Prostate gland (tissue), 2 donors: ENCODE data around the gene RHBDL1. TPM values are rescaled to one million over a fixed set of nuclear protein-coding genes. Genes with fewer than 3 reads are reported as not detected.

ENCODE experiments used
- DNase-seq: peaks from one replicate; pipeline ENCODE4 v3.0.0-alpha.2; 2019; ENCODE audit warnings: low spot score
- H3K27ac ChIP-seq, 2 donors: fragments of 200-600 bp; sonication (generic); 2 replicates each; pipeline ENCODE4 v1.5.1; 2017 to 2019
- H3K27me3 ChIP-seq: fragments of 200-600 bp; sonication (generic); replicated peaks from 2 replicates; pipeline ENCODE4 v1.5.1; 2019; ENCODE audit not compliant: insufficient read depth
- H3K36me3 ChIP-seq, 2 donors: fragments of 200-600 bp; sonication (generic); 1 replicate in 1 of 2; 2 replicates in 1 of 2; pipeline versions ENCODE4 v1.5.1 to v1.8.1; 2017 to 2019
- H3K4me1 ChIP-seq: fragments of 200-600 bp; sonication (generic); replicated peaks from 2 replicates; pipeline ENCODE4 v1.5.1; 2019
- H3K4me3 ChIP-seq, 2 donors: fragments of 200-600 bp; sonication (generic); 2 replicates each; pipeline ENCODE4 v1.5.1; 2017 to 2019
- H3K9me3 ChIP-seq: fragments of 200-600 bp; sonication (generic); 2 replicates; pipeline ENCODE4 v1.5.1; 2017
- CTCF ChIP-seq, 4 experiments: fragments of 200-600 bp in 2 of 4; fragments of 450-650 bp in 2 of 4; sonication (generic) in 2 of 4; IDR thresholded peaks; 1 replicate in 3 of 4; 2 replicates in 1 of 4; pipeline ENCODE4 v1.5.1; 2016 to 2019; ENCODE audit warnings: antibody characterized with exemption in 4 of 4, mild to moderate bottlenecking in 2 of 4, moderate library complexity in 2 of 4
- POLR2A ChIP-seq: fragments of 450-650 bp; IDR thresholded peaks from one replicate; pipeline ENCODE4 v1.6.1; 2016; ENCODE audit warnings: antibody characterized with exemption, mild to moderate bottlenecking
- POLR2AphosphoS5 ChIP-seq: sonication (generic); formaldehyde crosslinking; IDR thresholded peaks from one replicate; pipeline ENCODE4 v1.6.1; 2017; ENCODE audit warnings: antibody characterized with exemption
- whole genome bisulfite sequencing: methylation state at CpG from one replicate; pipeline ENCODE4 v1.1.5; 2018; 5-methylcytosine and 5-hydroxymethylcytosine counted together
- intact Hi-C: fragments of 100-400 bp; cut with DNase I; formaldehyde crosslinking; loops from one replicate; pipeline ENCODE4 v1.14.2; 2022
- total RNA-seq, 2 donors: library from RNA; depleted of rRNA; stranded (reverse); fragments of >200 nt; gene quantifications; one replicate each; pipeline ENCODE4 v1.1.0, GENCODE V29; 2016

The RHBDL1 gene
- total RNA-seq: 1 to 10 TPM; 4.5 to 4.9 TPM

GRCh38 chr16:674968-675883, at the start of gene RHBDL1:
Gene RHBDL1 (plus strand): TSS chr16:675671. CDS start chr16:675791, 120 bp downstream.
- no peak for TF ChIP-seq POLR2AphosphoS5
- no peak for TF ChIP-seq POLR2A
- TF ChIP-seq CTCF (IDR thresholded peaks at IDR 0.05): no peak
- DNase-seq: no peak
- Histone ChIP-seq H3K27ac (peak within 1 kb of the TSS in 1 of 2 donors; percentile 33), H3K4me1 (no peaks in the 10 kb centered on the region), H3K4me3 (peak within 1 kb of the TSS; percentile 8 to 18), H3K36me3 (peaks cover 17 to 35% of the 10 kb centered on the region in 2 donors), H3K27me3 (no peaks in the 10 kb centered on the region), H3K9me3 (no peaks in the 10 kb centered on the region)
- WGBS: 13% methylated on average over 47 of the region's 73 CpGs
- intact Hi-C loops: no loop called here

- peaks cover 0 to 3% of the 10 kb centered on the region in 2 donors for H3K36me3 ChIP-seq
- H3K4me3 ChIP-seq: no peak overlapping the region
- no peaks in the 10 kb centered on the region for H3K9me3 ChIP-seq
- H3K4me1 ChIP-seq: peaks cover 7% of the 10 kb centered on the region
- no peak overlapping the region for H3K27ac ChIP-seq
- intact Hi-C loops: no loop called here
- H3K27me3 ChIP-seq: no peaks in the 10 kb centered on the region
- DNase-seq: no peak
- TF ChIP-seq CTCF (IDR thresholded peaks at IDR 0.05) (no peak), POLR2A (no peak), POLR2AphosphoS5 (no peak)
- 96% methylated on average over 32 of the region's 35 CpGs for WGBS
Measured at GRCh38 chr16:625977-626765, 49.3 kb upstream of the RHBDL1 start.

GRCh38 chr16:626787-627453, 48.6 kb upstream of the RHBDL1 start:
- Histone ChIP-seq H3K36me3 (peaks cover 0 to 3% of the 10 kb centered on the region in 2 donors), H3K27me3 (no peaks in the 10 kb centered on the region), H3K27ac (no peak overlapping the region), H3K4me3 (no peak overlapping the region), H3K4me1 (peaks cover 6% of the 10 kb centered on the region), H3K9me3 (no peaks in the 10 kb centered on the region)
- TF ChIP-seq POLR2A (no peak), POLR2AphosphoS5 (no peak)
- intact Hi-C loops: no loop called here
- DNase-seq: no peak
- WGBS: 91% methylated on average over 29 of the region's 29 CpGs

GRCh38 chr16:627454-628239, 47.8 kb upstream of the RHBDL1 start:
- intact Hi-C loops: no loop called here
- no peaks in the 10 kb centered on the region for H3K9me3 ChIP-seq
- no peak overlapping the region for H3K4me3 ChIP-seq
- no peak for DNase-seq
- H3K4me1 ChIP-seq: no peaks in the 10 kb centered on the region
- 77% methylated on average over 46 of the region's 50 CpGs for WGBS
- no peak for TF ChIP-seq POLR2AphosphoS5
- H3K36me3 ChIP-seq: peaks cover 0 to 3% of the 10 kb centered on the region in 2 donors
- no peak overlapping the region for H3K27ac ChIP-seq
- H3K27me3 ChIP-seq: no peaks in the 10 kb centered on the region

- WGBS: 91% methylated on average over 33 of the region's 33 CpGs
- DNase-seq: no peak
Measured at GRCh38 chr16:628321-629061, 47.0 kb upstream of the RHBDL1 start.

More at GRCh38 chr16:628321-629061, 47.0 kb upstream of the RHBDL1 start:
- intact Hi-C loops: no loop called here
- no peak overlapping the region for H3K27ac ChIP-seq
- no peak overlapping the region for H3K4me3 ChIP-seq
- TF ChIP-seq POLR2AphosphoS5 (no peak), POLR2A (no peak)
- H3K27me3 ChIP-seq: no peaks in the 10 kb centered on the region
- no peaks in the 10 kb centered on the region for H3K9me3 ChIP-seq
- peaks cover 0 to 3% of the 10 kb centered on the region in 2 donors for H3K36me3 ChIP-seq
- no peaks in the 10 kb centered on the region for H3K4me1 ChIP-seq
